ENCODE measurements around the gene AKAP17A.

GRCh38 chrX:1609762-1610161 lies 18.4 kb downstream of the AKAP17A start:
- TF ChIP-seq CTCF (IDR thresholded peaks at IDR 0.05; ENCODE audit: low read depth, low read length, missing input control), result no peak
- no peak for TF ChIP-seq RAD21 (IDR thresholded peaks at IDR 0.05)
- no peak for TF ChIP-seq ZBTB33 (IDR thresholded peaks at IDR 0.05)
- no peak for TF ChIP-seq JUND (IDR thresholded peaks at IDR 0.05)
- no peak for TF ChIP-seq REST (IDR thresholded peaks at IDR 0.05)
- TF ChIP-seq EGR1 (IDR thresholded peaks at IDR 0.05; ENCODE audit: low read depth in 2 of 2), result no peak
- TF ChIP-seq TAF1 (conservative IDR thresholded peaks at IDR 0.05), result no peak
